HG03521 (cell line): Measurements from ENCODE around the gene HPS4.
"Not testable (repeated sequence)": the region's sequence is repeated elsewhere in the genome, so short reads cannot be mapped to it uniquely, and the experiment has no call there.

Experiments
- ATAC-seq: cut with Tn5 transposase; IDR thresholded peaks from one replicate; pipeline ENCODE4 v1.9.1; 2021; ENCODE audit warnings: mild to moderate bottlenecking, moderate library complexity; ENCODE audit not compliant: unreplicated experiment

The HPS4 gene

DNA sequence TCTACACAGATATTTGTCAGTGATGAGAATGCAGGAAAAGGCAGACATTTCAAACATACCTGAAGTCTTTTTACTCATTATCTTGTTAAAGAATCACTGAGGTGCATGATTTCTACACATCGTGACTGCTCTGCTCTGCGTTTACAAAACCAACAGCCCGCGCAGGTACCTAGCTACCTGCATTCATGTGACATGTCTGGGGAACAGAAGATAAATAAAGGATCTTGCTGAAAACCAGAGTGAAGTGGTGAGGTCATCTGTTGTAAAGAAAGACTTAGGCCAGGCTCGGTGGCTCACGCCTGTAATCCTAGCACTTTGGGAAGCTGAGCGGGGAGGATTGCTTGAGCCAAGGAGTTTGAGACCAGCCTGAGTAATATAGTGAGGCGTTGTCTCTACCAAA lies 38.8 kb downstream of the HPS4 start:
- ATAC-seq: no peak

DNA sequence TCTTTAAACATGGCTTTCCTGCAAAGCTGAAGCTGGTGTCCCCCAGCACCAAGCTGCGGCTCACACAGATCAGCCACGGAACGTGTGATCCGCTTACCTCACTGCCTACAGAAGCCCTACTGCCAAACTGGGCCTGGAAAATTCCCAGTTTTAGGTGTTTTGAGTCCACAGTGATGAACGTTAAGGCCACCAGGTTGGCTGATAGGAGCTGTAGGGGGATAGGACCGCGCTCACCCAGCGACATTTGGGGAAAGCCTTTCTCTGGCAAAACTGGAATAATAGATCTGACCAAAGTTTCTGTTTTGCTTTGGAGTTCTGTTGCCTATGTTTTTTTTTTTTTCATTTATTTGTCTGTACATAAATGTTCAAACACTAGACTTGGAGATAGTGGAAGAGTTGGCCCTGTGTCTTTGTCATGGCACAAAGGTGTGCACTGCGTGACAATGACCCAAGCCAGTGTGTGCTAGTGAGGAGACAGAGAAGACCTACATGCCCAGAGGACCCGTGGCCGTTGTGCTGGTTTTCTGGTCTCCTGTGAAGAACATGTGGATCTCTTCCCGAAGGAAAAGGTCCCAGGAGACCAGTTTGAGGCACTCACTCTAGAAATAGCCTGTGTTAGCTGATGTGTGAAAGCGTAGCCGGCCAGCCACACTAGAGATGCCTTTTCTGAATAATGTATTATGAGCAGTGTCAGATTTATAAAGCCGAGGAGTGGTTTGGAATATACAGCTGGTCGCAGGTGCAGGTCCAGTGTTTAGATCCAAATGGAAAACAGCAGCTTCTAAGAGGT lies 39.5 kb downstream of the HPS4 start:
- no peak for ATAC-seq

DNA sequence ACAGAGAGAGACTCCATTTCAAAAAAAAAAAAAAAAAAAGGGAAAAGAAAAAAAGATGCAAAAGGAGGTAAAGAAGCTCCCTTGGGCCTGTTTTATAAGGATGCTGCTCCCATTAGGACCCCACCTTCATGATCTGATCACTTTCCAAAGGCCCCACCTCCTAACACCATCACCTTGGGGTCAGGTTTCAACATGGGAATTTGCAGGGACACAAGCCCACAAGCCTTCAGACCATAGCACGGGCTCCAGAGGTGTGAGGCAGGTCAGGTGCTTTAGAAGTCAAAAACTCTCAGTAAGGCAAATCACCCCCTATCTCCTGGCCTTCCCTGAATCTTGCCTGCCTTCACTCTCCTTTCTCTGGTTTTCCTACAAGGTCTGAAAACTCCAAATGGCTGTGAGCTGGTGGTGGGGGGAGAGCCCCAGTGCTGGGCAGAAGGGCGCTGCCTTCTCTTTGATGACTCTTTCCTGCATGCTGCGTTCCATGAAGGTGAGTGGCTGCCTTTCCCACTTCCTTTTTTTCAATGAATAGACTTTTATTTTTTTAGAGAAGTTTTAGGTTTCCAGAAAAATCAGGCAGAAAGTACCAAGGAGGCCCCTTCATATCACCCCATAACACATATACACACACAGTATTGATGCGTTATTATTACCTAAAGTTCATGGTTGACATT lies 41.4 kb downstream of the HPS4 start:
- ATAC-seq: no peak

DNA sequence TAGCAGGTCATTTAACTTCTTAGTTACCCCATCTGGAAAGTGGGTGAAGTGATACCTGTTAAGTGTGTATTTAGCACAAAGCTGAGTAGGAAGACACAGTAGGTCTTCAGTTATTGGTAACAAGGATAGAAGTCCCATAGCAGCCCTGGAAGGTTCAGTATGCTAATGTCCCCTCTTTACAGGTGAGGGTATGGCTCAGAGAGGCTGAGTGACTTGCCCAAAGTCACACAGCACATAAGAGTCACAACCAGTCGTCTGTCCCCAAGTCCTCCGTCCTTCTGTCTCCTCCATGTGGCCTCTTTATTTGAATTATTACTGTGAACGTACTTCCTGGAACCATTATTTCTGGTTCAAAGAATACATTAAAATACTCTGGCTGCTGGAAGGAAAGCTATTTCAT lies 44.0 kb downstream of the HPS4 start:
- no peak for ATAC-seq

DNA sequence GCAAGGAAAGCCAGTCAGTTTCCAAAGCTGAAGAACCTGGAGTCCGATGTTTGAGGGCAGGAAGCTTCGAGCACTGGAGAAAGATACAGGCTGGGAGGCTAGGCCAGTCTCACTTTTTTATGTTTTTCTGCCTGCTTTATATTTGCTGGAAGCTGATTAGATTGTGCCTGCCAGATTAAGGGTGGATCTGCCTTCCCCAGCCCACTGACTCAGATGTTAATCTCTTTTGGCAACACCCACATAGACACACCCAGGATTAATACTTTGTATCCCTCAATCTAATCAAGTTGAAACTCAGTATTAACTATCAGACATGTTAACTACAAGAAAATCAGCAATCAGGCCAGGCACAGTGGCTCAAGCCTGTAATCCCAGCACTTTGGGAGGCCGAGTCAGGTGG lies 44.8 kb downstream of the HPS4 start:
- ATAC-seq: not testable (repeated sequence)

DNA sequence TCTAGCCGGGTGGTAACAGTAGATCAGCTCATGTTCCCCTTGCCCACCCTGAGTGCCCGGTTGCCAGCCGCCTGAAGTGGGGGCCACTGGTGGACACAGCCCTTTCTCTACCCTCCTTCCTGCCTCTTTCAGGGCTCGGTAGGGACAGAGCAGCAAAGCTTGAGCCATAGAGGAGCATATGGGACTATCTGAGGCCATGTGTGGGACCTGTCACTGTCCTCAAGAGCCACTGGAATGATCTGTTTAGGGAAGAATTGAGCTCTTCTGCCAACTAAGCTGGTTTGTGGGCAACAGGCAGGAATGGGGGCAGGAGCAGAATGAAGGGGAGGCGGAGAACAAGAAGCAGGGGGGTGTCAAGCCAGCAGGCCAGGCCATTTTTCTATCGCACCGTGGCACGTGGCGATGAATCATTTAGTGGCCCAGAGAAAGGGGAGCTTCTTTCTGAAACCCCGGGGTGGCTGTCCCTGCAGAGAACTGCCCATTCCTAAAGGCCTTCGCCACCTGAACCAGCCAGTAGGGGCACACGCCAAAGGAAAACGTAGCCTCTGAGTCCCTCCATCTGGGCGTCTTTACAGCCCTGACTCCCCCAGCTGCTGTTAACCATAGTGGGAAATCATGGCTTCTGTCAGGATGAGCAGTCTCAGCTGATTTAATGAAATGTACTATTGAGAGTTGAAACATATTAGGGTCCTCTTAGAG lies 45.7 kb downstream of the HPS4 start:
- ATAC-seq: no peak

DNA sequence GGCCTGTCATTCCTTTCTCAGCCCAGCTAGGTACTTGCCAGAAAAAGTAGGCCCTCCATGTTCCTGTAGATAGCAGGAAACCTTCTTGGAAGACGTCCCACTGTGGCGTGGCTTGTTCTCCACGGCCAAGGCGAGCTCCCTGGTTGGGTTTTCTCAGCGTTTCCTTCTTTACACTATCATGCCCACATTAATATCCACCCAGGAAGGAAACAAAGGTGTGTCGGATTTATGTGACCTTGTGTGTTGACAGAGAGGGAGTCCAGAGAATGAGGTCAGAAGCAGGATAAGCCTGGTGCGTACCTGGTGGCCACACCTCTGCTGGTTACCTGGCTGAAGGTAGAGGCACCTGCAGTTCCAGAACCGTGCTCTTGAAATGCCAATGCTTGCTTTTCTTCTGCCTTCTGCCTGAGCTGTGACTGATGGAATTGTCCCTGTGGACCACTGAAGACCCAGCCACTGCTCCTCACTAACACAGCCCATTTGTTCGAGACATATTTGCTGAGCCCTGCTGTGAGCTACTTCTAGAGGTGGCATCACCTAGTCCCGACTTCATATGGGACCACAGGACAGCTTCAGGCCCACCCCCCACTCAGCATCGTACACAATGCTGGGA lies 46.6 kb downstream of the HPS4 start:
- no peak for ATAC-seq

DNA sequence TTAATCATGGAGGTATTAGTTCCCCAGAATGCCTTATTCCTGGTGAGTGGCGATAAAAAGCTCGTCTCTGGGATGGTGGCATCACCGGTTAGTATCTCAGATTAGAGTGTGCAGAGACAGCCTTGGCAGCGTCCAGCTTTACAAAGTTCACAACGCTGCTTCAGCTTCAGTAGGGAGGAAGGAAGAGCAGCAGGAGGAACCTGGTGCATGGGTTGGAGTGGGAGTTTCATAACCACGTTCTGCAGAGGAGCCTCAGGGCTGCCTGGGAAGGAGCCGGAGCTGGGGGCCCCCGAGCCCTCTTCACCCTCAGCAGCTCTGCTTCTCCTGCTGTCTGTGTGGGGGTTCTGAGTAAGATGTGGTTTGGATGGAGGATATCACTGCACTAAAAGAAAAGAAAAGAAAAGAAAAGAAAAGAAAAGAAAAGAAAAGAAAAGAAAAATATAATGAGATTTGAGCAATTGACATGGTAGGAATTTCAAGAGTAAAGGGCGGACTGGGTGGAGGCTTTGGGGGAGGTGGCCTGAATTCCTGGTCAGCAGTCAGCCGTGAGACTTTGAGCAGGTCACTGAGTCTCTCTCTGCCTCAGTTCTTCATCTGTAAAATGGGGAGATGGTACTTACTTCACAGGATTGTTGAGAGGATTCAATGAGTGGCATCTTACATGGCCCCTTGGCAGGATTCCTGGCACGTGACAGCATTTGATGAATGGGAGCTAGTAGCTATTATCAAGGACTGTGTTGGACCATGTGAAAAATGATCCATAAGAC lies 48.1 kb downstream of the HPS4 start:
- ATAC-seq: no peak

DNA sequence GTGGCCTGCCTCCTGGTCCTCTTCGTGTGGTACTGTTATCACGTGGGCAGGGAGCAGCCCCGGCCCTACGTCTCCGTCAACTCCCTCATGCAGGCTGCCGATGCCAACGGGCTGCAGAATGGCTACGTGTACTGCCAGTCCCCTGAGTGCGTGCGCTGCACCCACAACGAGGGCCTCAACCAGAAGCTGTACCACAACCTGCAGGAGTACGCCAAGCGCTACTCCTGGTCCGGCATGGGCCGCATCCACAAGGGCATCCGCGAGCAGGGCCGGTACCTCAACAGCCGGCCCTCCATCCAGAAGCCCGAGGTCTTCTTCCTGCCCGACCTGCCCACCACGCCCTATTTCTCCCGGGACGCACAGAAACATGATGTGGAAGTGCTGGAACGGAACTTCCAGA lies 49.8 kb downstream of the HPS4 start:
- ATAC-seq: no peak

DNA sequence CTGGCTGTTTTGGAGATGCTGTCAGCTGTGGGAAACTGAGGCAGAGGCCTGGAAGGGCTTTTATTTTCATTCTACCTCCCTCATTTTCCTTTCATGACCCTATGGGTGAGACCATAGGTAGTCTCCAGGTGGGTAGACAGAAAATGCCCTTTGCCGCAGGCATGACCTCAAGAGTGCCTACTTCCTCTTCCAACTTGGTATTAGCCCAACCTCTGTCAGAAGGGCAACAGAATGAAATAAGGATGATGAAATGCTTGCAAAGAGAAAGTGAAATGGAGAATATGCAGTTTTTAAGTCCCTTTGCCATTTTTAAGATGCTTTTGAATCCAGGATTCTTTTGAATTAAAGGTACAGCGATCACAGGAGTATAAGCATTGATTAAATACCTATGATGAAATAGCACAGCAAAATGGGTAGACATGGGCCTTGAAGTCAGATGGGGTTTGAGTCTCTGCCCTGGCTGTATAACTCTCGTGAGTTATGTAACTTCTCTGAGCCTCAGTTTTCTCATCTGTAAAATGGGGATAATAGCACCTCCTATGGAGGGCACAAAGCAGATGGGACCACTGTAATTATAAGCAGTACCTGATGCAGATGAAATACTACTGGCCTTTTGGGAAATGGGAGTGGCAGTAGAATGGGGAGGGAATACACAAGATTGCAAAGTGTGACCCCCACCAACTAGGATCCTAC lies 50.8 kb downstream of the HPS4 start:
- ATAC-seq: no peak

DNA sequence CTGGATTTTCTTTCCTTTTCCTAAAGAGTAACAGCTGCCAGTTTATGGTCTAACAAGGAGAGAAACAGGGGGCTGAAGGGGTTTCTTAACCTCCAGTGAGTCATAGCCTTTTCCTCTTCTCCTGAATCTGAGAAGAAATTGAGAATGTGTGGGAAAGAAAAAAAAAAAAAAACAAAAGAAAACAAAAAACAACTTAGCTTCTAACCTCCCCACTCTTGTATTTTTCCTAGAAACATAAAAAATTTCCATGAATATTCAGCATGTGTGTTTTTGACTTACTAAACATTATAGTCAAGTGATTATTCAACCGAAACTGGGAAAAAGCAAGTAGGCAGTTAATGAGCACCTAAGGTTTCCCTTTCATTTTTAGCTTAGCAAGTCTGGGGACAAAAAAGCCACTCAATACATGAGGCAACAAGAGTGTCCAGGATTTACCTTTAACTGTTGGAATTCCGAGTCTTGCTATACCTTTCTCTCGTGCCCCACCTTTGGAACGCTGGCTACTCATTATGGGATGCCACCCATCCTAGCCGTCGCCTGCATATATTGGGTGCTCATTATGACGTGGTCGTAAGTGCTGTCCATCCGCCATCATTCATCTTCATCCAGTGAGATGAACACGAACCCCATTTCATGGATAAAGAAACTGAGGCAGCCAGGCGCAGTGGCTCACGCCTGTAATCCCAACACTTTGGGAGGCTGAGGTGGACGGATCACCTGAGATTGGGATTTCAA lies 52.2 kb downstream of the HPS4 start:
- no peak for ATAC-seq

DNA sequence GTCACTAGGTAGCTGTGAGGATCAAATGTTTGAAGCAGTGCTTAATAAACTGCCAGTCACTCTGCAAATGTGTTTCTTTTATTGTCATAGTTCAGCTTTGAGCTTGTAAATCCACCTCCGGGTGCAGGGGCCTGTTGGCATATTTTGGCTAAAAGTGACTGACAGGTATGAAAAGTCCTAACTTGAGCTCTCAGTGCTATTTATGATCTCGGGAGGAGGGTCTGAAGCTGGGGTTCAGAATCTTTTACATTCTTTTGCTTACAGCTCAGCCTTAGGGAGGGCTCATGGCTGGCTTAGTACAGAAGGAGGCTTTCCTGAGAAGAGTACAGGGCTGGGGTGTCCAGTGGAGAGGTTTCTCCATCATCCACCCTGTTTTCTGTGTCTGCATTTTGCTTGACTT lies 53.0 kb downstream of the HPS4 start:
- no peak for ATAC-seq

DNA sequence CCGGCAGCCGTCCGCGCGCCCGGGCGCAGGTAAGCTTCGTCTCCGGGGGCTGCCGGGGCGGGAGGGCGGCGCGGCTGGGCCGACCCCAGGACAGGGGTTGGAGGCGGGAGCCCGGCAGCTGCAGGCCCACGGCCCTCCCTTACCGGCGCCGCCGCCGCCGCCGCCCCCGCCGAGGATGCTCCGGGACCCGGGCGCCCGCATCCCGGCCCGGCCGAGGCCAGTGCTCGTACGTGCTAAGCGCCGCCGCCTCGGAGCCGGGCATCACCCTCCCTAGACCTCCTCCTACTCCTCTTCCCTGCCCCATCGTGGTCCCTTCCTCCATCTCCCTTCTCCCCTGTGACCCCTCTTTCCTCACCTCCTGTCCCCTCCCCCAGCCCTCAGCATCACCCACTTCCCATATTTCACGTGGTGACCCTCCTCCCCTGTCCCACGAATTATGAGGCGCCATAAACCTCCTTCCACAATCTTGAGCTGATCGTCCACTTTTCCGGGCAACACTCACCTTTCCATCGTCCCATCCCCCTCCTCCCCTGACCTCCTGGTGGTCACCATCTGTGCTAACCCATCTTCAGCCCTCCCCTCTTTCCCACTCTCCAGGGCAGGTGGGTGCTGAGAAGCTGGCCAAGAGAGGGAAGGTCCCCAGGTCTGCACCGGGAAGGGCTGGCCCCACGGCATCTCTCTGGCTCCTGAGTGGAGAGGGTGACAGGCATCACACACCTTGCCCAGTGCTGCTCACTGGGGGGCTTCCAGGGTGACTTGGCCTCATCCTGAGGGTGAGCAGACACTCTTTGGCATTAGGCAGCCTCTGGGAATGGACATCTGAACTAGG lies 53.9 kb downstream of the HPS4 start:
- ATAC-seq: peak; percentile 6

DNA sequence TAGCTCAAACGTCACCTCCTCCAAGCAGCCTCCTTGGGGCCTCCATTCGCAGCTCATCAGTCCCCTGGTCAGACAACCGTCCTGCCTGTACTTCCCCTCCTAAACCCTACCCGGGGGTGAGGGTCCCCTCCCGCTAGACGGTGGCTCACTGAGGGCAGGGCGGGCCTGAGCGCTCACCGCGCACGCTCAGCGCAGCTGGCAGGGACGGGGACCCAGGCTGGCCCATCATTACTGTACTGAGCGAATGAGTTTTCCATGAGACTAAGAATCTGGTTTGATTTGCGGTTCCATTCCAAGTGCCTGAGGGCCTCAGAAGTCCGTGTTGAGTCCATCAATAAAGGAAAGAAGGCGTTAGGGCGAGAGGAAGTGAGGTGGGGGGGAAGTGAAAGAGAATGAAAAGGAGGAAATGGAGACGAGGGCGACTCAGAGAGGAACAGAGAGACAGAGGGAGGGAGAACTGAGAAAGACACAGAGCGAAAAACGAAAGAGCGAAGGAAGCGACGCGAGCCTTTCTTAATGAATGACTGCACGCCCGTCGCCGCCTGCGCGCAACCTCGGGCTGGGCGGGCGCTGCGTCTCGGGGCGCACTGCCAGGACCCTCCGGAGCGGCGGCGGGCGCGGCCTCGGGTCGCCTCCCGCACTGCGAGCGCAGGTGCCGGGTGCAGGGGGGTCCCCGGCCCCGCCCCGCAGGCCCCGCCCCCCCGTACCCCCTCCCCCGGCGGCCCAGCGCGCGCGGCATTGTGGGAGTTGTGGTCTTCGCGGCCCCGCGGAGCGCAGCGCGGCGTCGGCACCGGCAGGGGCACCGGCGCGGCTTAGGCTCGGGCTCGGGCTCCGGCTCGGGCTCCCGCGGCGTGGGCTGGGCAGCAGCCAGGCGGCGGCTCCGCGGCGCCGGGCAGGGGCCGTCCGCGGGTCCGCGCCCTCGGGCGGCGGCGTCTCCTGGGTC lies 54.8 kb downstream of the HPS4 start, which contains the start of gene ASPHD2:
TSS of gene ASPHD2 (plus strand) at position 746 of the 943 bp plus-strand sequence. CDS start 4,356 bp downstream, outside the sequence.
- ATAC-seq: peak; percentile 74

DNA sequence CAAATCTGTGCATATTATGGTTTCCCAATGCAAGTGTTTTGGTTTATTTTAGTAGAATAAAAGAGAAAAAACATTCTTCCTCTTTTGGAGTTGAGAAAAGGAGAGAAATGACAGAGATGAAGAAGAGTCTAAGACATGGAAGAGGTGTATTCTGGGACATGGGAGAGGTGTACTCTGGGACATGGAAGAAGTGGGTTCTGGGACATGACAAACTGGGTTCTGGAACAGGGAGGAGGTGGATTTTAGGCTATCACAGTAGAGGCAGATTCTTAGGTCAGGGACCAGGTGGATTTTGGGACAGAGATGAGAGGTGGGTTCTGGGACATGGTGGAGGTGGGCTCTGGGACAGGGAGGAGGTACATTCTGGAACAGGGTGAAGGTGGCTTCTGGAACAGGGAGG lies 56.7 kb downstream of the HPS4 start:
- ATAC-seq: no peak

DNA sequence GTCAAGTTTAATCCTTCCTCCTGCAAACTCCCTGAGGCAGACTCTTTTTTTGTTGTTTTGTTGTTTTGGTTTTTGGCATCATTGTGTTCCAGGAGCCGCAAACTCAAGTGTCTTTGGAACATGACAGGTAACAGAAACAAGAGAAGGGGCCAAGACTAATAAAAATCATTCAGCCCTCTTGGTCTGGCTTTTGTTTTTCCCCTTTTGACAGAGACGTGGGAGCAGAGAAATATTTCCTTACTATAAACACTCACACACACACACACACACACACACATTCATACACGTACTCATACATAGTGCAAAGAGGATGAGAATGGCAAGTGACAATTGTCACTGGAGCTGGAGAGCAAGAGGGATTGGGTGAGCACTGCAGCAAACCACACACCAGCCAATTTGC lies 65.0 kb downstream of the HPS4 start:
- ATAC-seq: no peak

DNA sequence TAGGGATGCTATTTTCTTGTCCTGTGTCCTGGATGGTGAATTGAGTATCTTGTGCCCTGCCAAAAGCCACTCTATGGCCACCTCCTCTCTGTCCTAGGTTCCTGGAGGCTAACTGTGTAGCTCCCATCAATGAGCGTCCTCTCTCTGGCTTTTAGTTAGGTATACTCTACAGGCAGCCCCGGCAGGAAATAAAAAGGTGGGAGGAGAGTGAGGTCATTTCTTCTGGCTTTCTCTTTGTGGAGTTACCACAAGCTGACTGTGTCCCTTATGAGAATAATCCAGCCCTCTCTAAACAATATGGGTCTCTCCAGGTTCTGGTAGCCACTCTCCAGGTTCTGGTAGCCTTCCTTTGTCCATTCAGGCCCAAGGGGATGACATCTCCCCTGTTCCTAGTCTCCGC lies 66.2 kb downstream of the HPS4 start:
- ATAC-seq: no peak
